HG03439 (cell line): ENCODE results near the gene EPB41L4B.

ENCODE experiments used
- ATAC-seq: cut with Tn5 transposase; IDR thresholded peaks from one replicate; pipeline ENCODE4 v1.9.1; 2021; ENCODE audit warnings: mild to moderate bottlenecking, moderate library complexity; ENCODE audit not compliant: unreplicated experiment

Gene EPB41L4B

GRCh38 chr9:109321727-109322126 lies 868 bp upstream of the EPB41L4B start:
- no peak for ATAC-seq

DNA sequence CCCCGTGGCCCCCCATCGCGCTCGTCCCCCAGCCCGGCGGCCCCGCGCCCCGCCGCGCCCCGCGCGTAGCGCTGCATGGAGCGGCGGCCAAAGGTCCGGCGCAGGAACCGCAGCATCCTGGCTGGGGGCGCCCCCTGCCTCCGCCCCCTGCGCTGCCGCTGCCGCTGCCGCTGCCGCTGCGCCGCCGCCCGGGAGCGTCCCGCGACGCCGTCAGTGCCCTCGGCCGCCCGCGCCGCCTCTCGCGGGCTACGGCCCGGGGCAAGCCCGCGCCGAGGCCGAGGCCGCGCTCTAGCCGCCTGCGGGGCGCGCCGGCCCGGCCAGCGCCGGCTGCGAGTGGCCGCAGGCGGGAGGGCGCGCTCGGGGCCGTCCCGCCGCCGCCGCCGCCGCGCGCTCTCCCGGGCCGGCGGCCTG lies 523 bp downstream of the EPB41L4B start:
- ATAC-seq = peak; percentile 35

DNA sequence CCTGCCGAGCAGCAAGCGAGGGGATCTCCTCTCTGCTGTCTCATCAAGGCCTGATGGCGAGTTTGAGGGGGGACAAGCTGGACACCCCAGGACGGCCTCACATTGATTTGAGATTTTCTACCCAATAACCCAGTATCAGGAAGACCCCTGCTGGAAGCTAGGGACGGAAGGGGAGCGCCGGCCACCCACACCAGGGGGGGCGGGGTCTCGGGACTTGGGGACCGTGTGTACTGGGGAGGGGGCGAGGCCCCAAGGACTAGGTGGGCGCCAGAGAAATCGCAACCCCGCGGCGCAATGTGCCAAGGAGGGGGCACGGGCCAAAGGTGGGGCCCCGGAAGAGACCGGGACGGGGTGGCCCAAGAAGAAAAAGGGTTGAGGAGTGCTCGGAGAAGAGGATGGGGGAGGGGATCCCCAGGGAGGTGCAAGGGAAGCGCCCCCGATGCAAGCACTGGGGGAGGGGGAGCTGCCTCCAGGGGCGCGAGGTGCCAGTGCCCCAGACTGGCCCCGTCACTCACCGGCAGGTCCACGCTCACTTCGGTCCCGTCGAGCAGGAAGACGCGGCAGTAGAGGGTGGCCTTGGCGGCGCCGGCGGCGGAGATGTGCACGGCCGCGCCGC lies 1.1 kb downstream of the EPB41L4B start:
- ATAC-seq = peak; percentile 24

DNA sequence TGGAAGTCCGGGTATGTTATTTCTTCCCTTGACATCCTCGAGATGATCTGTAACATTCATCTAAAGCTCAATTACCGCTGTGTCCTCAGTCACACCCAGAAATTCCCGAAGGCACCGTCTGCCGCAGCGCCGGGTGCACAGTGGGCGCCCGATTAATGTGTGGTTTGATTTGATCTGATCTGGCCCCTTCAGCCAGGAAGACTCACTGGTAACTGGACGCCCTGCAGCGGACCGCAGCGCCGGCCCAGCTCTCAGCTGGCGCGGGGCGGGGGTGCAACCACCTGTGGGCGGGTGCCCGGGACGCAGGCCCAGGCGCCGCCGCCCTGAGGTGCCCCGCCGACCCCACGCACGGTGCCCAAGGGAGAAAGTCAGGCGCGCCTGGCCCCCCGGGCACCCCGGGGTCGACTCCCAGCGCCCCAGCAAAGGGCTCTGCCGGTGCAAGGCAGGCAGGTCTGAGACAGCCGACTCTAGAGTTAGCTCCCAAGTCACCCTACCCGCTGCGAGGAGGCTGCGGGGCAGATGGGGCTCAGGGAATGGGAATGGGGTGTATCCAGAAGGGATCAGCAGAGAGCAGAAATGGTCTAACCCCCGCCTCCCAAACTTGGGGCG lies 1.7 kb downstream of the EPB41L4B start:
- ATAC-seq = no peak

GRCh38 chr9:109317979-109318741 lies 2.7 kb downstream of the EPB41L4B start:
- no peak for ATAC-seq

DNA sequence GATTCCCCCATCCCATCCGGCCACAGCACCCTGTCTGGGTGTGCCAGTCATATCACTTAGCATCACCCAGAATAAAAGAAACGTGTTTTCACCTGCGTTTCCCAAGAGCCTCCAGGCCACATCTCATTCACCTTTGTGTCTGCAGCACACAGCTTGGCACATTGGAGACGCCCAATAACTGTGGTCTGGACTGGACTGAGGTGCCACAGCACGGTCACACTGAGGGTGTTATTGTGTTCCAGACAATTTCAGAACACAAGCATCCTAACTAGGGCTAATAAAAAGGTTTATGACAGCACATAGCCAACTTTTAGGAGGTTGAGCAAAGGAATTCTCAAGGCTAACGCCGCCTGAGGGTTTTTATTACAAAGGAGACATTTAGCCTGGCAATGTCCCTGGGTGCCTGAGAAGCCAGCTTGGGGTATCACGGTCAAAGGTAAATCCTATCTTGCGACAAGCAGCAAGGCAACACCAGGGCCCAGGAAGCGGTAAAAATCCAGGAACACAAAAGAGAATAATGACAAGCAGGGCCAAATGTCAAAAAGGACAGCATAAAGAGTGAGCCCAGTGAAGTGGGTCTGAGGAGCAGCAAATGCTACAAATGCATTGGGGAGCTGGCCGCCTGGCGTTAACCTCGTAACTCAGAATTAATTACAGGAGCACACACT lies 3.4 kb downstream of the EPB41L4B start:
- no peak for ATAC-seq

DNA sequence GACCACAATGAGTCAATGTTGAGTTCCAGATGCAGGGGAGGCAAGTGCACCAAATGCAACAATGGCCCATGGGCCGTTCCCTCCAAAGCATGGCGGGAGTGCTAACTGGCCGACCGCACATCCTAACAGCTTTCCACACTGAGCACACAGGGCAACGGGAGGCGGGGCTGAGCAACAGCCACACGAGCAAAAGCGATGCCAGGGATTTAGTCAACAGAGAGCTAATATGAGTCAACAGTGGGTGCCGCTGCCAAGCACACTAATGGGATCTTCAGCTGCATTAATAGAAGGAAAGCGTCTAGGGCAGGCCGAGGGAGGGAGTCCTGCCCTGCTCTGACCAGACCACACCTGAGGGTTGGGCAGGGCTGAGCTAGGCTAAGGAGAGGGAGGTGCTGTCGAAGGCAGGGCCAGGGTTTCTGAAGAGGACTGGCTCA lies 4.6 kb downstream of the EPB41L4B start:
- no peak for ATAC-seq

DNA sequence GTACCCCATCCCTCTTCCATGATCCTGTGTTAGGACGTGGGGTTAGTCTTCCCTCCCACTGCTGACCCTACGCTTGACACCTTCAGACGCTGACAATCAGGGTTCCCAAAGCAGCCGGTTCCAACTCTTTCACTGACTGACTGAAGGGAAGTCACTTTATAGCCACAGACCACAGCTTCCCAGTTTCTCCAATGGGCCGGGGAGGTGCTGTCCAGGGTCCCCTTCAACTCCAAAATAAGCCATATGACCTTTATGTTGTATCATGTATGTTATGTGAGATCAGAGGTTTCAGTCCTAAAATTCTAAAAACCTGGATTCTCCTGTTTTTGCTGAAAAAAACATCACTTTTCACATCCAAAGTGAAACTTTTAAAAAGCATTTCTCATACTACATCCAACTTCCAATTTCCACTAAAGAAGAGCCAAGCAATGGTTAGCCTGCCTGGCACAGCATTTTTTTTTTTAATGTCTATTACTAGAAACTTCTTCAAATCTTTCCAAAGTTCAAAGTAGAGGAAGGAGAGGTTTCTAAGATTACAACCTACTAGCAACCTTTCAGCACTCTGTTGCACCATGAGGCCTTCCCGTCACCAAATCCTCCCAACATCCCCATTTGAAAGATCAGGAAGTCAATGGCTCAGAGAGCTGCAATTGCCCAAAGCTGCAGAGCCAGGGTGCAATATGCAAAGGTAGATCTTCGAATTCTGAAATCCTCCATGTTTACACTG lies 5.2 kb downstream of the EPB41L4B start:
- no peak for ATAC-seq

GRCh38 chr9:109314011-109314531 lies 6.8 kb downstream of the EPB41L4B start:
- no peak for ATAC-seq

- ATAC-seq = no peak
These were observed 7.5 kb downstream of the EPB41L4B start for GRCh38 chr9:109313351-109313750.

GRCh38 chr9:109312783-109313182 lies 8.1 kb downstream of the EPB41L4B start:
- ATAC-seq = no peak

GRCh38 chr9:109311731-109312130 lies 9.1 kb downstream of the EPB41L4B start:
- peak; percentile 62 for ATAC-seq

DNA sequence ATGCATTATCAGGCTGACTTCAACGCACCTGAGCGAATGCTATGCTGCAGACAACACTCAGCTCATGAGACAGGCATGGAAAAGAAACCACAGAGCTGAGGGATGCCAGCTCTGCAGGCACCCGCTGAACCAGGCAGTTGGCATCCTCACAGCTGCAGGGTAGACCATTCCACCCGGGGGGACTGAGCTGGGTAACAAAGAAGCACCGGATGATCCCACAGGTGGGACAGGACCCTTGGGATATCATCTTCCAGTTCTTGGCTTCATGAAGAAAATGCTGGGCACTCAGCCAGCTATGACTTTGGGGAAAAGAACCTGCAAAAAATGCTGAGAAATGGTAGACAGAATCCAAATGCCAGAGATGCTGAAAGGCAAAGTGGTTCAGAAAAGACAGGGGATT lies 9.6 kb downstream of the EPB41L4B start:
- ATAC-seq = no peak

DNA sequence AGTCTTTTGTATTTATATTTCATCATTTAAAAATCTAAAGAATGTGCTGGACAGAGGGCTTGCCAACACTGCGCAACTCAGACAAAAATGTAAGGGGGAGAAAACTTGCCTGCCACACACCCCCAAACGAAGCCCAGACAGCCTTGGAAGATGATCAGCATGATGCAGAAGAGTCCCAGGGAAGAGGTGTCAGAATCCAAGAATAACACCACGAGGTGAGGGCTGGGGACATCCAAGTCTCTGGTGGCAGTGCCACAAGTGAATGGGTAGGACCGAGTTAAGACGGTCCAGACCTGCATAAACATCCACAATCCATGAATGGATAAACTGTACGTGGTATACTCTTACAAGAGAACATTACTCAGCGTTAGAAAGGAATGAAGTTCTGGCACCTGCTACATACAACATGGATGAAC lies 10.4 kb downstream of the EPB41L4B start:
- ATAC-seq = no peak

DNA sequence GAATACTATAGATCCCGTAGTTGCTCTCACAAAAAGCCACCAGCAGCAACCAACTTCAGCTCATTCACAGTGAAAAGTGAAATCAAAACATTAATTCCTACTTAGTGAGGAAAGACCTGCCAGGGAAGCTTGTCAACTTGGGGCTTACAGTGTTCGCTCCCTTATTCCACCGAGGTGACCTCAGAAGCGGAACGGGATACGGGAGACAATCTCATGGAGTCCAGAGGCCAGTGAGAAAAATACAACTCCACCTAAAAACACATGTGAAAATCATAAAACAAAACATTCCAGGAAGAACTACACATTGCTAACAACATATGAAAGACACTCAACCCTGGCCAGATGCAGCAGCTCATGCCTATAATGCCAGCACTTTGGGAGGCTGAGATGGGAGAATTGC lies 11.6 kb downstream of the EPB41L4B start:
- no peak for ATAC-seq

DNA sequence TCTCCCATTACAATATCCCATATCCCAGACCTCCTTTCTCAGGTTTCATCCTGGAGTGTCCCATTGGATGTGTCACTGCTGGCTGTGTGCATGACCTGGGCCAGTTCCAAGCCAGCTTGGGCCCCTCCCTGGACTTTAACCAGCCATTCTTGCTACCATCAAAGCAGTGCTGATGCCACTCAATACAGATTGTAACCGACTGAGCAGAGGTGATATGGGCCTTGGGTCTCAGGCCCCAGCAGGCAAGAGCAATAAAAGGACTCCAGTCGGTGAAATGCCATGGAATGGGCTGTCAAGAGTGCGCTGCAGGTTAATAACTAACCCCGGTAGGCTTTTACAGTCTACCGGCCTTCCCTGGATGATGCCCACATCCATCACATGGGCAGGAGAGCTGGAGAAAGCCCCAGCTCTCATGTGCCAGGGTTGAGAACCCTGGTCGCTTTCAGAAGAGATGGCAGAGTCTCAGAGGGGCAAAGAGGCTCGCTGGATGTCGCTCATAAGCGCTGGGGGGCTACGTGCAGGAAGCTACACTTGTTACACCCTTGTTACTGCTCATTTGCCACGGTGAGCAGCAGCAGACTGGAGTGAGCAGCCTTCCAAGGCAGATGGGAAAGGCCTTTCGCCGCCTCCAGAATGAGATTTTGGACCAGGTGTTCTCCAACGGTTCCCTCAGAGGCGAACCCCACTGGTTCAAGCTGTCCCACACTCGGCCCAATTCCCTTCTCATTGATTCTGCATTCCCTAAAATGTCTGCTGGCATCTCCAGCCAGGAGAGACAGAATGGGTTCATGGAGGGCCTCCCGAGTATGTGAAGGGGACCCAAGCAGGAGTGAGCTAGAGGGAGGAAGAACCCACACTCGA lies 13.2 kb downstream of the EPB41L4B start:
- no peak for ATAC-seq

- no peak for ATAC-seq
These were observed 15.1 kb downstream of the EPB41L4B start for GRCh38 chr9:109305801-109306200.

GRCh38 chr9:109304347-109304746 lies 16.5 kb downstream of the EPB41L4B start:
- ATAC-seq = no peak

GRCh38 chr9:109303900-109304299 lies 17.0 kb downstream of the EPB41L4B start:
- ATAC-seq = no peak

- no peak for ATAC-seq
These were observed 18.3 kb downstream of the EPB41L4B start for GRCh38 chr9:109302606-109303005.
